DOHH2 (cell line): ENCODE measurements around the gene CDK14.
A peak's percentile ranks its signal among the peaks of the same experiment; 100 is the strongest.

ENCODE experiments used
- H3F3A ChIP-seq: fragments of 200-600 bp; sonication (generic), shearing (Covaris generic); 2 replicates; pipeline ENCODE4 v1.6.0; 2016; ENCODE audit warnings: antibody characterized with exemption, mild to moderate bottlenecking; ENCODE audit not compliant: control insufficient read depth, insufficient read depth
- H3K27ac ChIP-seq: fragments of 200-600 bp; sonication (generic); 2 replicates; pipeline ENCODE4 v1.5.1; 2014; ENCODE audit warnings: low read depth, mild to moderate bottlenecking, low read length, moderate library complexity
- H3K27me3 ChIP-seq: fragments of 200-600 bp; sonication (generic); 2 replicates; pipeline ENCODE4 v1.6.1; 2014; ENCODE audit warnings: mild to moderate bottlenecking, low read length, mixed read lengths; ENCODE audit not compliant: control insufficient read depth
- H3K36me3 ChIP-seq: fragments of 200-600 bp; sonication (generic); 2 replicates; pipeline ENCODE4 v1.6.1; 2014; ENCODE audit warnings: mild to moderate bottlenecking, low read length, moderate library complexity, mixed read lengths; ENCODE audit not compliant: control insufficient read depth
- H3K4me1 ChIP-seq: fragments of 200-600 bp; sonication (generic); 2 replicates; pipeline ENCODE4 v1.6.1; 2014; ENCODE audit warnings: mild to moderate bottlenecking, low read length, mixed read lengths; ENCODE audit not compliant: control insufficient read depth
- H3K4me2 ChIP-seq: fragments of 200-600 bp; sonication (generic); 2 replicates; pipeline ENCODE4 v1.6.0; 2014; ENCODE audit warnings: mild to moderate bottlenecking, low read length, moderate library complexity
- H3K4me3 ChIP-seq: fragments of 200-600 bp; sonication (generic); 2 replicates; pipeline ENCODE4 v1.5.1; 2014; ENCODE audit warnings: mild to moderate bottlenecking, low read length, mixed read lengths
- H3K79me2 ChIP-seq: fragments of 200-600 bp; sonication (generic); 2 replicates; pipeline ENCODE4 v1.6.1; 2014; ENCODE audit warnings: mild to moderate bottlenecking, low read length, mixed read lengths; ENCODE audit not compliant: control insufficient read depth
- H3K9me2 ChIP-seq: fragments of 200-600 bp; sonication (generic); replicated peaks from 2 replicates; pipeline ENCODE4 v1.6.1; 2014; ENCODE audit warnings: mild to moderate bottlenecking, low read length, mixed read lengths; ENCODE audit not compliant: control insufficient read depth
- H3K9me3 ChIP-seq: fragments of 200-600 bp; sonication (generic); 2 replicates; pipeline ENCODE4 v1.6.1; 2014; ENCODE audit warnings: antibody characterized with exemption, low read length, mixed read lengths; ENCODE audit not compliant: control insufficient read depth, insufficient read depth
- H4K20me1 ChIP-seq: fragments of 200-600 bp; sonication (generic); 2 replicates; pipeline ENCODE4 v1.6.0; 2014; ENCODE audit warnings: low read depth, mild to moderate bottlenecking, antibody characterized with exemption, low read length, moderate library complexity; ENCODE audit not compliant: control insufficient read depth, insufficient read depth
- CTCF ChIP-seq: fragments of 200-600 bp; sonication (generic); IDR thresholded peaks from one replicate; pipeline ENCODE4 v1.5.1; 2014; ENCODE audit warnings: antibody characterized with exemption, mild to moderate bottlenecking, low read depth, low read length; ENCODE audit not compliant: poor library complexity, severe bottlenecking
- EZH2phosphoT487 ChIP-seq: fragments of 200-600 bp; sonication (generic); IDR thresholded peaks from 2 replicates; pipeline ENCODE4 v1.6.1; 2017; ENCODE audit warnings: borderline replicate concordance, mild to moderate bottlenecking, antibody characterized with exemption, low read length, moderate library complexity, mixed read lengths

Gene CDK14

GRCh38 chr7:90771281-90771680 lies 175.2 kb downstream of the CDK14 start:
- H3K36me3 ChIP-seq = peaks cover 92% of the 10 kb centered on the region
- H3K27me3 ChIP-seq = no peaks in the 10 kb centered on the region
- no peak overlapping the region for H3K4me2 ChIP-seq
- H3K4me3 ChIP-seq = peak overlapping the region; percentile 27; the same call in 1 of the 2 replicates
- TF ChIP-seq CTCF (no peak), EZH2phosphoT487 (no peak)
- peaks cover 93% of the 10 kb centered on the region for H3K79me2 ChIP-seq
- H3K9me2 ChIP-seq = no peaks in the 10 kb centered on the region
- peaks cover 17% of the 10 kb centered on the region; the same call in 1 of the 2 replicates for H3F3A ChIP-seq
- H3K9me3 ChIP-seq = peaks cover 47% of the 10 kb centered on the region
- H3K27ac ChIP-seq = no peak overlapping the region
- peaks cover 46% of the 10 kb centered on the region for H3K4me1 ChIP-seq
- no peaks in the 10 kb centered on the region for H4K20me1 ChIP-seq

- no peaks in the 10 kb centered on the region for H4K20me1 ChIP-seq
- peak overlapping the region; percentile 42 for H3K4me2 ChIP-seq
- peak overlapping the region; percentile 27 for H3K4me3 ChIP-seq
- no peaks in the 10 kb centered on the region for H3K9me2 ChIP-seq
- no peaks in the 10 kb centered on the region for H3K27me3 ChIP-seq
- H3K36me3 ChIP-seq = peaks cover 92% of the 10 kb centered on the region
- H3K9me3 ChIP-seq = peaks cover 47% of the 10 kb centered on the region
- H3F3A ChIP-seq = peaks cover 17% of the 10 kb centered on the region; the same call in 1 of the 2 replicates
- TF ChIP-seq EZH2phosphoT487 (no peak), CTCF (no peak)
- peaks cover 58% of the 10 kb centered on the region for H3K4me1 ChIP-seq
- H3K27ac ChIP-seq = peak overlapping the region; percentile 56
- peaks cover 93% of the 10 kb centered on the region for H3K79me2 ChIP-seq
Measured at GRCh38 chr7:90772410-90772809, 176.3 kb downstream of the CDK14 start.

- Histone ChIP-seq H3F3A (peaks cover 17% of the 10 kb centered on the region; the same call in 1 of the 2 replicates), H3K4me3 (0 out of 2 replicates have a peak overlapping the region, but pooled peaks have one; percentile 3), H3K9me2 (no peaks in the 10 kb centered on the region), H4K20me1 (no peaks in the 10 kb centered on the region), H3K4me2 (no peak overlapping the region), H3K36me3 (peaks cover 92% of the 10 kb centered on the region), H3K79me2 (peaks cover 93% of the 10 kb centered on the region), H3K27ac (no peak overlapping the region), H3K4me1 (peaks cover 62% of the 10 kb centered on the region), H3K27me3 (no peaks in the 10 kb centered on the region), H3K9me3 (peaks cover 50% of the 10 kb centered on the region)
- TF ChIP-seq EZH2phosphoT487 (no peak), CTCF (no peak)
Measured at GRCh38 chr7:90773269-90773668, 177.1 kb downstream of the CDK14 start.

- H4K20me1 ChIP-seq = no peaks in the 10 kb centered on the region
- peaks cover 57% of the 10 kb centered on the region for H3K9me3 ChIP-seq
- H3K4me2 ChIP-seq = peak overlapping the region; percentile 3; the same call in 1 of the 2 replicates
- peaks cover 89% of the 10 kb centered on the region for H3K36me3 ChIP-seq
- H3K27ac ChIP-seq = no peak overlapping the region
- no peaks in the 10 kb centered on the region for H3K9me2 ChIP-seq
- peaks cover 95% of the 10 kb centered on the region for H3K79me2 ChIP-seq
- H3K4me3 ChIP-seq = peak overlapping the region; percentile 11; the same call in 1 of the 2 replicates
- no peaks in the 10 kb centered on the region for H3K27me3 ChIP-seq
- H3F3A ChIP-seq = peaks cover 17% of the 10 kb centered on the region; the same call in 1 of the 2 replicates
- H3K4me1 ChIP-seq = peaks cover 62% of the 10 kb centered on the region
- TF ChIP-seq CTCF (no peak), EZH2phosphoT487 (no peak)
Measured at GRCh38 chr7:90774706-90775105, 178.6 kb downstream of the CDK14 start.
